ENCODE results near the gene RPP40.

GRCh38 chr6:5025911-5026819, 22.3 kb upstream of the RPP40 start:
- TF ChIP-seq CTCF (conservative IDR thresholded peaks at IDR 0.05; ENCODE audit: low read depth, low read length) (peak; percentile 32; the same call in 1 of the 2 replicates), EZH2 (IDR thresholded peaks at IDR 0.05; ENCODE audit: borderline replicate concordance, low read depth, low read length, poor library complexity, severe bottlenecking) (no peak)

All from A673 (cell line).